GM18526 (cell line): ENCODE results near the gene COX4I1.

ENCODE experiments used
- POLR2A ChIP-seq: IDR thresholded peaks from 3 replicates; pipeline ENCODE4 v1.6.1; 2011; ENCODE audit not compliant: insufficient read length; ENCODE audit errors: extremely low read depth

The COX4I1 gene

GRCh38 chr16:85781695-85782370 lies 17.7 kb upstream of the COX4I1 start:
- TF ChIP-seq POLR2A = no peak

- TF ChIP-seq POLR2A = no peak
Observed at GRCh38 chr16:85782451-85782850, 17.0 kb upstream of the COX4I1 start.

GRCh38 chr16:85783441-85783840 lies 16.1 kb upstream of the COX4I1 start:
- TF ChIP-seq POLR2A = no peak

- TF ChIP-seq POLR2A = no peak
Observed at GRCh38 chr16:85784813-85785212, 14.7 kb upstream of the COX4I1 start.

- TF ChIP-seq POLR2A = no peak
Observed at GRCh38 chr16:85785927-85786326, 13.6 kb upstream of the COX4I1 start.

- TF ChIP-seq POLR2A = no peak
Observed at GRCh38 chr16:85788819-85789218, 10.7 kb upstream of the COX4I1 start.

GRCh38 chr16:85789773-85790172 lies 9.7 kb upstream of the COX4I1 start:
- TF ChIP-seq POLR2A = no peak

- no peak for TF ChIP-seq POLR2A
Observed at GRCh38 chr16:85793662-85794298, 5.7 kb upstream of the COX4I1 start.

- no peak for TF ChIP-seq POLR2A
Observed at GRCh38 chr16:85794696-85795095, 4.8 kb upstream of the COX4I1 start.

GRCh38 chr16:85796152-85796551 lies 3.3 kb upstream of the COX4I1 start:
- TF ChIP-seq POLR2A = no peak

- no peak for TF ChIP-seq POLR2A
Observed at GRCh38 chr16:85796599-85796998, 2.9 kb upstream of the COX4I1 start.

- no peak for TF ChIP-seq POLR2A
Observed at GRCh38 chr16:85798283-85798776, 1.2 kb upstream of the COX4I1 start.

- no peak for TF ChIP-seq POLR2A
Observed at GRCh38 chr16:85798901-85799496, 496 bp upstream of the COX4I1 start.

GRCh38 chr16:85800321-85800669 lies 800 bp downstream of the COX4I1 start:
- no peak for TF ChIP-seq POLR2A

GRCh38 chr16:85803570-85803969 lies 4.1 kb downstream of the COX4I1 start:
- no peak for TF ChIP-seq POLR2A

- no peak for TF ChIP-seq POLR2A
Observed at GRCh38 chr16:85805442-85806045, 6.0 kb downstream of the COX4I1 start.
